HG03060 (cell line): ENCODE measurements around the gene FAM72D.
"Not testable (repeated sequence)": the region's sequence is repeated elsewhere in the genome, so short reads cannot be mapped to it uniquely, and the experiment has no call there.

Source experiments
- ATAC-seq: cut with Tn5 transposase; IDR thresholded peaks from one replicate; pipeline ENCODE4 v1.9.1; 2021; ENCODE audit warnings: low read depth, moderate number of reproducible peaks; ENCODE audit not compliant: unreplicated experiment

The FAM72D gene

DNA sequence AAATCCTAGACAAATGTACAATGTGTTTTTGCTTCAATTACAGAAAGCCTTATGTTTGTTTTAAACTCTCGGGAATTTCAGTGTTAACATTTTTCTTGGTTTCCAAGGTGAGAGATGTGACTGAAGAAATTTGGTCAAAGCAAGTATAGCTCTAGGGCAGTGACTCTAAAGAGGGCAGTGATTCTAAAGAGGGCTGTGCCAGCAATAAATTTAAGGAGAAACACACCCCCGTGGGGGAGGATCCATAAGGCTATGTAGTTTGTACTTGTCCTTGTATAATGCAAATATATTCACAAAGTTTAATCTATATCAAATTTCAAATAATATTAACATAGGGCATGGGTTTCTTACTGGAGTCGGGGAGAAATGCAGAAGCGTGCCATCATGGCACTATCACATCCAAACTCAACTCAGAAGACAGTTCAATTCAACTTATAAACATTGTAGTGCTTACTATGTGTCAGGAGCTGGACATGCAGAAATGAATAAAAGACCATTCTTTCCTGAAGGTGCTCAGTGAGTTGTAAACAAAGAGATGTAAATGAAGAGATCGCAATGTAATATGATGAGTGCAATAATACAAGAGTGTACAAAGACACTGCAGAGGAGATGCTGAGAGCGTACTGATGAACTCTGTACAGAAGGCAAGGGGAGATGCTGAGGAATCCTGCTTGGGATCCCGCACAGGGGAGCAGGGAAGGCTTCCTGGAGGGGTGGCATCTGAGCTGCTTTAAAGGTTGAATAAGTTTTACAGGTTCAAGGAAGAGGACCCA lies 13.1 kb upstream of the FAM72D start:
- not testable (repeated sequence) for ATAC-seq

DNA sequence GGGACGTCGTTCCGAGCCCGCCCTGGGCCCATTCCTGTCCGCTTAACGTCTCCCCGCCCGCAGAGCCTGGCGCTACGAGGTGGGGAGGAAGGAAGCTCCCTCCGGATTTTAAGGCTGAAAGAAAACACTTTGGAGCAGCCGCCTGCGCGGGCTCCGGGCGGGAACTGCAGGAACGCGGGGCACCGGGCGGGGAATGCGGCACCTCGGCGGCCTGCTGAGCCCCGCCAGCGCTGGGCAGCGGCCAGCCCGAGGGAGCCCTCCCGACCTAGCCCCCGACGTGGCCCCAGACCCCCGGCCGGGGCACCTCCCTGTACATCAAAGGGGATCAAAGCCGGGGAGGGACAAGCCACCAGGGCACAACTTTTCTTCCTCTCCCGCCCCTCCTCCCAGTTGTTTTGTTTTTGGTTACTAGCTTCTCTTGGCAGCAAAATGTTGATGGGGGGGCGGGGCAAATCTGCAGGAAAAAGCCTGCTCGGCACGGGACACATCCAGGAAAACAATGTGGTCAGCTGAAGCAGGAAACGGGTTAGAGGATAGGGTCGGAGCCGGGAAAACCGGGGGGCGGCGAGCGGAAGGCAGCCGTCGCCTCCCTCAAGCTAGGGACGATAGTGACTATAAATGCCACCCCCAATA lies 2.1 kb upstream of the FAM72D start:
- not testable (repeated sequence) for ATAC-seq

DNA sequence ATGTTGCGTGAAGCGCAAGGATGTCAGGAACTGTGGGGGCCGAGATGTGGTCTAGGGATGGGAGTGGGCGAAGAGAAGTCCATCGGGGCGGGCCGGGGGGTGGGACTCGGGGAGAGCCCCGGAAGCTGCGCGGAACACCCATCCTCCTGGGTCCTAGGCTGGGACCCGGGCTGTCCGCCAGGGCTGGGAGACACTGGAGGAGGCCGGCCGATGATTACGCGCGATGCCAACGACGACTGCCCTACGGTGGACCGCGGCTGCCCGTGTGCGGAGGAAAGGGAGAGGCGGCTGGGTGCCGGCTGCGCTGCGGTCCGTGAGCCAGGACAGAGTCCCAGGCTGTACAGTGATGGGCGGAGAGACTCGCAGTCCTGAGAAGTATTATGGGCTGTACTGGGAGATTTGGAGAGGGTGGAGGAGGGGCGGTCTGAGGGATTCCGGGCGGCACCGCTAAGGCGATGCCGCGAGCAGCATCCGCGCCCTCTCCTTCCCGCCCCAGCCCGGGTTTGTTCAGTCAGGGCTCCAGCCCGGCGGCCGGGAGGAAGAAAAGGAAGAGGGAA lies 1.0 kb upstream of the FAM72D start:
- ATAC-seq: not testable (repeated sequence)

DNA sequence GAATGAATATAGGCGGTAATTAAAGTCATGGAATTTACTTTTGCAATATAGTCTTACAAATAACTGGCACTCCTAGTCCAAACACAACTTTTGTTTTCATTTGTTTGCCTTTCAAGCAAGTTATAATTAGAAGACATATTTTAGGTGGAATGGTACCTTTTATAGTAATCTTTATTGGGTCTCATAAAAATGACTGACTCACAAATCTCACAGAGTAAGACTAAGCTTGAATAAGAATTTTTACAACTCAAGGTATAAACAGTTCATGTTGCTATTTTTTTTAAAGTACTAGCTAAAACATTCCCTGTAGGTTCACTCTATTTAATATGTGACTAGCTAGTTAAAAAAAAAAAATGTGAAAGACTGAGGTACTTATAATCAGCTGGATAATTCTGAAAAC lies 6.0 kb downstream of the FAM72D start:
- not testable (repeated sequence) for ATAC-seq

DNA sequence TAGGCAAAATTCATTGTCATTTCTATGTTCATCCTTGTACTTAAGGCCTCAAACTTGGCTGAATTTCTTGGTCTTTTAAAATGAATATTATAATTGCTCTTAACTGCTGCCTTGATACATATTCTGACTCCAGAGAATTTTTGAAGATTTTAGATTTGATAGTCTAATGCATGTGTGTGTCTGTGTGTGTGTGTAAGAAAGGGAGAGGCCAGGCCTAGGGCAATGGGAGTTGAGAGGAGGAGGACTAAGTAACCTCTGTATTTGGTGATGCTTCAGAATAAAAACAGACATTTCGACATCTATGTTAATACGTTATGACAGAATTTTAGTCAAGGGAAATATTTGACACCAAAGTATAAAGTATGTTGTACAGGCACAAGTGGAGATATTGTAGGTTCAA lies 7.5 kb downstream of the FAM72D start:
- not testable (repeated sequence) for ATAC-seq

DNA sequence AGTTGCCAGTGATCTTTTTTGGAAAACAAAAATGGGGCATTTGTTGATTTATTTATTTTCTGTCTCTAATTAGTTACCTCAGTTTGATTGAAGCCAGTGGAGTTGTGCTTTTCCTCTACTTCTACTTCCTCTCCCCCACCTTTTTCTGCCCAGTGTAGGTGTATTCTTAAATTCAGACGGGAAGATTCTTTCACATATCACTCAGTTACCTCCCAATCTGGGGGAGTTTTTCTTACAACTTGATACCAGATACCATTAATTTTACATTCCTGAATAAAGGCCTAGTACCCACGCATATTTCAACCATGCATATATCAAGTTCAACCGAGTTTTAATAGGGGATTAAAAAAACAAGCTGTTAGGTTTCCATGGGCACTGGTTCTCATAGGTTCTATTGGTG lies 15.9 kb downstream of the FAM72D start:
- not testable (repeated sequence) for ATAC-seq

DNA sequence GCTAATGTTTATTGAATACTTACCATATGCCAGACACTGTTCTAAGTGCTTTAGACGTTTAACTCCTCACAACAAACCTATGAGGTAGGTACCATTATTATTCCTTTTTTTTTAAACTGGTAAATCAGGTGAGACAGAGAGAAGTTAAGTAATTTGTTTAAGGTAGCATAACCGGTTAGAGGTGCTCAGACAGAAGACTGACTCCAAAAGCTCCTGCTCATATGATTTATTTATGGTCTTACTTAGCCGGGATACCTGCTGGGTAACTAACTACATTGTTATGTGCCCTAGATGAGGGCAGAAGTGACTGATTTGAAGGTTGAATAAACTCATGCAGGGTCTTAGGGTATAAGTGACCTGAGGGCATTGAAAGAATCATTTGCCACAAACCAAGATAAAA lies 16.9 kb downstream of the FAM72D start:
- not testable (repeated sequence) for ATAC-seq

DNA sequence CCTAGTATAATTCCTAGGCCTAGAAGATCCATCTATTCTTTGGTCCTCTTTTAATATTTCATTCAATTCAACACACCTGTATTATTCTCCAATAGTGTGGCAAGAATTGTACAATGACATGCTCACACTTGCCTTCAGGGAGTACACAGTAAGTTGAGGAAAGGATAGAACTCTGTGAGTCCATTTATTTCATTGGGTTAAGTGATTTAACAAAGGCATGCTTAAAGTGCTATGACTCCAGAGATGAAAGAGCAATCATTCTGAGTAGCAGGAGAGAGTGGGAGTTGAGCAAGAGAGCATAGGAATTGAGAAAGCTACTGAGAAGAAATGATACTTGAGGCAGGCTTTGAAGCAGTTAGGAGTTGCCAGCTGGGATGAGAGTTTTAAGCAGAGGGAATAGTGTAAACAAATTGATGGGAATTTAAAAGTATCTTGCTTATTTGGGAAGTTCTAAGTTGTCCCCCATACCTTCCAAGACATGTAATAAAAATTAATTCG lies 18.8 kb downstream of the FAM72D start:
- ATAC-seq: not testable (repeated sequence)

DNA sequence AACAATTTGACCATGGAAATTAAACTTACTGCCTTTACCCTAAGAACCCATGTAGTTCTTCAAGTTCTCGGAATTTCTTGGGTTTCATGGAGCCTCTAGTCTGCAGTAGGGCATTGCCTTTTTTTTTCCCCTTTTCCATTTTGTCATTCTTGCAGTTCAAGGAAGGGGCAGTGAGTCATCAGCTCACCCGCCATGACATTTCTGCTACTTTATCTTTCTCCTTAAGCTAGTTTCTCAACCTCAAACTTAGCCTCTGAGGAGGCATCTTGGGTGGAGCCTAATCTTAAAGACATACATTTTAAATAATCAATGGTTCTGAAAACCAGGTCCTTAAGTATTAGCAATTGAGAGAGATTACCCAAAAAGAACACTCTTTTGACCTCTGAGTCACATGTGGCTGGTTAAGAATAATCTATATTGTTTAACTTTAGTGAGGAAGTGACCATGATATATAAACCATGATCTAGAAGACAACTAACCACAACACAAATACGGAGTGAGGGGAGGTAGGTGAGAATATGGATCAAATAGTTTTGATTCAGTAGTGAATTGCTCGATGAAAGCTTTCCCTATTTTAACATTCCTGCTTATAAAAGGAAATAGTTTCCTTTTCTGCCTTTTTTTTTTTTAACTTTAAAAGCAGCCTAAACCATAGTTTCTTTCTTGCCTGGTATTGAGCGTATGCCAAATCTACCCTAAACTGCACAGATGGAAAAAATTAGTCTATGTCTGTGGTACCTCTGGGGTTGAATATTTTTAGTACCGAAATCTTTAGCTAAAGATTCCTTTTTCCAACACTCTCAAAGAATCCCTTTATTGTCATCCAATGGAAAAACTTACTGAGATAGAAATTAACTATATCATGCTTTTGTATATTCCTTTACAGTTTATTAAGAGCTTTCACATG lies 20.1 kb downstream of the FAM72D start:
- not testable (repeated sequence) for ATAC-seq

DNA sequence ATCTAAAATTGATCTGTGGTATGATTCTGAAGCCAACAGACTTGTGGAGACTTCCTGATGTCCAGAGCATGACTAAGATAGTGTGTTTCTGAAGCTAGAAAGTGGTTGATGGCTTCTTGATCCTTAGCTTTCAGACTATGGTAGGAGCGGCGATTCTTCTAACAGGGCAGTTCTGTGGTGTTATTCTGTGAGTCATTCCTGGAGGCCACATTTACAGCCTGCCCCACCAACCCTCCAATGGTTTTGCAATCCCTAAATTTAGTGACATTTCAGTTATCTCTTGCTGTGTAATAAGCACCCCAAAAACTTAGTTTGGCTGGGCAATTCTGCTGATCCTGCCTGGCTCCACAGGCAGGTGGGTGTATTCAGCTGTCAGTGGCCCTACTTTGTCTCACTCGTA lies 24.1 kb downstream of the FAM72D start:
- not testable (repeated sequence) for ATAC-seq

DNA sequence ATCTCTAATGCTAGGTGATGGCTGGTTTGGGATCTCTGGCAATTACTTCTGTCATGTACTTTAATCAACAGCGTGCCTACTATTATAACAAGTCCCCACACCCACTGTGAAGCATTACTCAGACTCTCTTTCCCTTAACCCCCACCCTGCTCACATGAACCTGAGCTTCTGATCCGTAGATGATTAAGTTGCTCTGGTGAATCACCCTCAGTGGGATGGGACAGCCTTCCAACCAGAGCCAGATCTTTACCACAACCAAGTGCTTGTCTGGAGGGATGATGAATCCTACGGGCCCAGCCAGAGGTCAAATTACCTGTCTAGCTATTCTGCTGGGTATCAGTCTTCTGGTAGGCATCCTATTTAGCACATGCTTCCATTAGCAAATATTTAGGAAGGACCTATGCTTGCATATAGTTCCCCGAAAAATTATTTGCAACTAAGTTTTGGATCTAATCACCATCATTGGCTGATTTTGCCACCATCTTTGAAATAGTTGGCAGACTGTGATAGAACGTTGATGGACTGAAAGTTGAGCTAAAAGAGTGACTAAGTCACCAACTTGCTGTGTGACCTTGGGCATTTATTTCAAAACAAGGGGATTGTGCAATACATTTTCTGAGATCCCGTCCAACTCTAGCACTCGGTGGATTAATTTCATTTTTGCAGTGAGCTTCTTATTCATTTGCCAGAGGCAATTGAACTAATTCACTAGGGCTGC lies 26.7 kb downstream of the FAM72D start:
- ATAC-seq: not testable (repeated sequence)

DNA sequence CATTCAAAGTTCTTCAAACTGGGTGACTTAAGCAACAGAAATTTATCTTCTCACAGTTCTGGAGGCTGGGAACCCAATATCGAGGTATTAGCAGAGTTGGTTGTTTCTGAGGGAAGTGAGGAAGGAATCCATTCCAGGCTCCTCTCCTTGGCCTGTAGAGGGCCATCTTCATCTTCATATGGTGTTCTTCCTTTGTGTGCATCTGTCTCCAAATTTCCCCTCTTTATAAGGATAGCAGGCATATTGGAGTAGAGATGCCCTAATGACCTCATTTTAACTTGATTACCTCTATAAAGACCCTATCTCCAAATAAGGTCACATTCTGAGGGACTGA lies 27.3 kb downstream of the FAM72D start:
- ATAC-seq: not testable (repeated sequence)

DNA sequence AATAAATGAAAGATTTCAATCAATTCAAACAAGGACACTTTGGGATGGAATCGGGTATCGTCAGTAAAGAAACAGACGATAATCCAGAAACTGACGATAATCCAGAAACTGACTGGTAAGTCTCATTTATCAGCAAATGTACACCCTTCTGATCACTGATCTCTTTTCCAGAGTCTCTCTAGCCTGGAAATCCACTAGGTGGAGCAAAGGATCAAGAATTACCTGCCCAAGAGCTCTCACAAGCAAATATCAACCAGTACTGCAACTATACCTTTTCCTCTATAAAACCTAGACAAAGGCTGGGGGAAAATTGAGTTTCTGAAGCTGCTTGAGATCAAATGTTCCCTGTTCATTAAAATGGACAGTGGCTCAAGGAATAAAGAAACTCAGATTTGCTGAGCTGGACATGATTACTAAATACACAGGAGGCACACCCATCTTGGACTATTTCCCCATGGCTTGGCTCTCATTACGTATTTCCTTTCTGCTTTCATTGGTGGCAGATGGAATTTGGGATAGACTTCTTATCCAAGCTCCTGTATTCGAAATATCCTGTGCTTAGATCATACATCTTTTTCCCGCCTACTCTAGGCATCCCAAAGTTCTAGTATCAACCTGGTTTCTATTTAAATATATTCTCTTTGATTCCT lies 28.3 kb downstream of the FAM72D start:
- ATAC-seq: not testable (repeated sequence)

DNA sequence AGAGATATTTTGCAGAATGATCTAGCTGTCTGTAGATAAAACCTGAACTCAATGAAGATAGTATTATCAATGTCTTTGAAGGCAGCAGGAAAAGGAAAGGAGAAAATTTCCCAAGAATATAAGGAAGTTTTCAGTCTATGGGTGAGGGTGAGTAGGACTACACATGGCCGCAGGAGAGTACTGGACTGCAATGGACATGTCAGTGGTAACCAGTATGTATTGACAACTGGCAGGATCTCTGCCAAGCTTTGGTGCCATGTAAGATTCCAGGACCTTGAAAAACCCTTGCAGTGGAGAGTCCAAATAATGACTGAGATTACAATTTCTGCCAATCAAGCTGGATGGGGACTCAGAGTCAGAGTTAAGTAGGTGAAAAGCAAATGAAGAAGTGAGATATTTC lies 29.3 kb downstream of the FAM72D start:
- ATAC-seq: not testable (repeated sequence)

DNA sequence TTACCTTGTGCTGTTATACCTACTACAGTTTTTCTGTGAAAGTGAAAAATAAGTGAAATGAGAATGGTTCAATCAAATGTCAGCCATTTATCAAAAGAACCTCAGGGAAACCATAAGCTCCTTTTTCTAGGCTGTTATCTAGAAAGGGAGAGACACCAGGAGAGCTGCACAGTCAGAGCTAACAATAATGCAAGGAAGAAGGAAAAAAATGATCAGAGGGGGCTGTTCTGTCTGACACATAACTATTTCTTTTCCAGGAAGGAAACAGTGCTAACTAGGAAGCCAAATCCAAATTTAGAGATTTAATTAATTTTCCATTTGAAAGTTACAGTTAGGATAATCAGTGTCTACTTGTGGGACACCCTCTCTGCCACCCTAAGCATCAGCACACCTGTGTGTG lies 31.4 kb downstream of the FAM72D start:
- not testable (repeated sequence) for ATAC-seq

DNA sequence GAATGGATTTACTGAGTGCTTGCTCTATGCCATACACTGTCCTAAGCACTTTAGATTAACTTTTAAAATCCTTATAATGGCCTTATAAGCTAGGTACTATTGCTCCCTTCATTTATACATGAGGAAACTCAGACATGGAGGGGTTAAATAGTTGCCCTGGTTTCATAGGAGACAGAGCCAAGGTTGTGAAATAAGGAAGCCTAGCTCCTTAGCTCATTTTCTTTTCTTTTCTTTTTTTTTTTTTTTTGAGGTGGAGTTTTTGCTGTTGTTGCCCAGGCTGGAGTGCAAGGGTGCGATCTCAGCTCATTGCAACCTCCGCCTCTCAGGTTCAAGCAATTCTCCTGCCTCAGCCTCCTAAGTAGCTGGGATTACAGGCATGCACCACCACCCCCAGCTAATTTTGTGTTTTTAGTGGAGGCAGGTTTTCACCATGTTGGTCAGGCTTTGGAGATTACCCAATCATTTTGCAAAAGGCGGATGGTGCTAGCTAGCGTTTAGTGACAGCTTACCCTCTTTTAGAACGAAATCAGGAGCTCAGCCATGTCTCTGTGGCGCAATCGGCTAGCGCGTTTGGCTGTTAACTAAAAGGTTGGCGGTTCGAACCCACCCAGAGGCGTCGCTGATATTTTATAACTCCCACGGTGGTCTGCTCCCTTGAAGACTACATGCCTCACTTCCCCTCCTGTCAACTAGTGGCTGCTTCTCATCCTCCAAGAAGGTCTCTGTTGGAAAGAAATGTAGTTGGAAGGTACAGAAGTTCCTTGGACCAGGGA lies 33.1 kb downstream of the FAM72D start:
- not testable (repeated sequence) for ATAC-seq

DNA sequence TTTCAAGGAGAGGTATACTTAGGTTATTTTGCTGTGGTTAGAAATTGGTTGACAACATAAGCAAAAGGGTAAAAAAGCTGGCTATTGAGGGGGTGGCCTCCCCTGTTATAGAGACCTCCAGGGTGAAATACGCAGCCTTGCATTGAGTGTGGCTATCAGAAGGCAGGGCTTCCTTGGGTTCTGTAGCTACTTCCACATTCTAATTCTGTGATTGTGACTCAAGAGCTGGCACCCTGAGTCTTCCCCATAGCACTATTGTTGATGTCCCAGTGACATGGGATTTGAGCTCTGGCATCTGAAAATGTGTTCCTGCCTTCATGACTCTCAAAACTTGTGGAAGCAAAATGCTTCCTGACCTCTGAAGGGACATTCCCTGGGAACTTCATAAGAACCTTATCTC lies 38.7 kb downstream of the FAM72D start:
- not testable (repeated sequence) for ATAC-seq

DNA sequence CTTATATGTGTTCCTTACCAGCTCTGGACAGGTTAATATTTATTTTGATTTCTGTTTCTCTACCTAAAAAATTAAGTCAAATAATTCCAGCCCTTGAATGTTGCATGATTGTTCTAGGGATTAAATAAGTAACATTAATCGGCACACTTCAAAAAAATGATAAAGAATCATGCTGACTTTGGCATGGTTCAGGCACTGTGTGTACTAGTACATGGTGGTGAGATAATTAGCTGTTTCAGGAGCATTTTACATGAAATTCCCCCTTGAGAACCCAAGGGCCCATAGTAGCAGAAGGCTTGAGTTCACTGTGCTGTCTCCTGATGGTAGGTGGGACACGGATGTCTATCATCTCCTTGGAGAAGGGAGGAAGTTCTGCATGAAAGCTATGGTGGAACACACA lies 44.8 kb downstream of the FAM72D start:
- ATAC-seq: not testable (repeated sequence)
